LNCaP clone FGC (cell line): Measurements from ENCODE around the gene PHC3.

Experiments
- DNase-seq: peaks from one replicate; pipeline ENCODE4 v3.0.0-alpha.2; 2011; ENCODE audit warnings: low read depth
- H3K4me3 ChIP-seq: 2 replicates; pipeline ENCODE4 v1.5.1; 2011; ENCODE audit warnings: mild to moderate bottlenecking, low read depth, low read length, control low read depth
- CTCF ChIP-seq: IDR thresholded peaks from 2 replicates; pipeline ENCODE4 v1.5.1; 2012; ENCODE audit warnings: mild to moderate bottlenecking; ENCODE audit not compliant: control insufficient read depth, insufficient read depth; ENCODE audit errors: extremely low read depth

Gene PHC3

GRCh38 chr3:170090601-170090981 lies 90.9 kb downstream of the PHC3 start:
- H3K4me3 ChIP-seq, result no peak overlapping the region
- TF ChIP-seq CTCF, result no peak
- DNase-seq, result no peak

GRCh38 chr3:170089862-170090600 lies 91.5 kb downstream of the PHC3 start:
- DNase-seq, result no peak
- H3K4me3 ChIP-seq, result no peak overlapping the region
- no peak for TF ChIP-seq CTCF

- no peak for DNase-seq
- TF ChIP-seq CTCF, result no peak
- no peak overlapping the region for H3K4me3 ChIP-seq
Observed at GRCh38 chr3:170085396-170085795, 96.1 kb downstream of the PHC3 start.

GRCh38 chr3:170083343-170083742 lies 98.2 kb downstream of the PHC3 start:
- TF ChIP-seq CTCF, result no peak
- DNase-seq, result no peak
- no peak overlapping the region for H3K4me3 ChIP-seq

- no peak overlapping the region for H3K4me3 ChIP-seq
- DNase-seq, result no peak
- no peak for TF ChIP-seq CTCF
Observed at GRCh38 chr3:170081079-170081741, 100.3 kb downstream of the PHC3 start.

- TF ChIP-seq CTCF, result no peak
- DNase-seq, result no peak
- no peak overlapping the region for H3K4me3 ChIP-seq
Observed at GRCh38 chr3:170080605-170081004, 100.9 kb downstream of the PHC3 start.
